H1 (cell line): ENCODE results near the gene LOX. TPM values are rescaled to one million over a fixed set of nuclear protein-coding genes. Genes with fewer than 3 reads are reported as not detected.

Source experiments
- SAP30 ChIP-seq: fragments of 300-600 bp; sonication (generic); IDR thresholded peaks from 2 replicates; pipeline ENCODE4 v1.7.1; 2012; ENCODE audit warnings: low read length, moderate library complexity, mild to moderate bottlenecking, inconsistent platforms; ENCODE audit not compliant: insufficient read depth, insufficient replicate concordance
- polyA plus RNA-seq, 7 experiments: library from polyadenylated mRNA; depleted of rRNA in 3 of 7; stranded (reverse) in 5 of 7; unstranded in 2 of 7; fragments of >200 nt in 5 of 7; fragments of 200-250 nt in 2 of 7; gene quantifications; 1 replicate in 5 of 7; 2 replicates in 1 of 7; 4 replicates in 1 of 7; pipeline versions ENCODE4 v1.2.1 to v1.2.3, GENCODE V29; 2011 to 2013; ENCODE audit warnings: missing spikeins in 2 of 7, mixed read lengths in 2 of 7
- total RNA-seq: library from RNA; stranded (reverse); fragmentation: NEBNext Ultra II Directional; extraction: Animal tissue kit (Norgen Biotek cat#: 25700); gene quantifications from 2 replicates; pipeline ENCODE4 v1.2.1, GENCODE V29; 2021
- TF ChIP-seq, protein P1 (sequence below): IDR thresholded peaks from 2 replicates; pipeline ENCODE4 v1.6.1; 2011; ENCODE audit warnings: low read depth, mild to moderate bottlenecking, low read length; ENCODE audit not compliant: insufficient read depth

The LOX gene
- total and polyA plus RNA-seq, 2 of the 8 experiments (the other 6 are each of a cell fraction or from before 2014, with no cell fraction given), result 1.1 to 2.2 TPM

DNA sequence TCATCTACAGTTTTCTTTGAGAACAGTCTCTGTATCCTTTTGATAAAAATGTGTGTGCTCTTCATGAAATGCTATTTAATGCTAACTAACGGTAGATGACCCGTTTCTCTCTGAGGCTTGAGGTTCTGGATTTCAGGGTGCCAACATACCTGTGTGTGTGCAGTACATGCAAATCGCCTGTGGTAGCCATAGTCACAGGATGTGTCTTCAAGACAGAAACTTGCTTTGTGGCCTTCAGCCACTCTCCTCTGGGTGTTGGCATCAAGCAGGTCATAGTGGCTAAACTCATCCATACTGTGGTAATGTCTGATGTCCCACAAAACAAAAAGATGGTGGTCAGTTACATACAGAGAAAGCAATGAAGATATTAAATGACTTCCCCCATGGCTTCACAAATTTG, 4.2 kb downstream of the LOX start (continued):
- TF ChIP-seq, protein P1, sequence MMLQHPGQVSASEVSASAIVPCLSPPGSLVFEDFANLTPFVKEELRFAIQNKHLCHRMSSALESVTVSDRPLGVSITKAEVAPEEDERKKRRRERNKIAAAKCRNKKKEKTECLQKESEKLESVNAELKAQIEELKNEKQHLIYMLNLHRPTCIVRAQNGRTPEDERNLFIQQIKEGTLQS, result no peak
- TF ChIP-seq SAP30, result no peak
